ENCODE results near the gene TEAD4. TPM values are rescaled to one million over a fixed set of nuclear protein-coding genes. Genes with fewer than 3 reads are reported as not detected.

Gene TEAD4
- total RNA-seq, 2 donors from 2014 or later: 35.7 to 82.5 TPM

DNA sequence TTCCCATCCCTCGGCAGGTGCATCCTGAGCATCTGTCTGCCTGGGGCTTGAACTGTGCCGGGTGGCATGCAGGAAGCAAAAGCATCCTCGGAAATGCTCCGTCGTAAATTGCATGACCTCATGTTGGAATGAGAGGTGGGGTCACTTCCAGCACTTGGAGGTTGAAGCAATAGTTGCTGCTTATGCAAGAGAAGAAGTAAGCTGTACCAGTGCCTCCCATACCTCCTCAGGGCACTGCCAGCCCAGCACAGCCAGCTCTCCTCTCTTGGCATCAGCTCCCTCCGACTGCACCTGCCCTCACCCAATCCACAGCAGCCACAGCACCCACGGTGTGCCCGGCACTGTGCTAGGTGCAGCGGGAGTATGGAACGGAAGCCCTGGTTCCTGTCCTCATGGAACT is 11.5 kb downstream of the TEAD4 start:
- Histone ChIP-seq H3K9me3 (ENCODE audit: control insufficient read depth, low read length) (no peaks in the 10 kb centered on the region), H3K4me3 (ENCODE audit: low read length) (no peak overlapping the region), H3K9ac (ENCODE audit: extremely low read depth, low read length, poor library complexity, severe bottlenecking) (no peak overlapping the region), H3K27me3 (ENCODE audit: control insufficient read depth, insufficient read depth, low read length, poor library complexity, severe bottlenecking) (no peaks in the 10 kb centered on the region), H3K4me1 (ENCODE audit: control insufficient read depth, insufficient read depth, low read length) (no peaks in the 10 kb centered on the region), H3K27ac (ENCODE audit: low read depth, low read length) (no peak overlapping the region), H3K36me3 (ENCODE audit: control insufficient read depth, insufficient read depth, low read length) (peaks cover 23% of the 10 kb centered on the region)
- TF ChIP-seq, protein P1, sequence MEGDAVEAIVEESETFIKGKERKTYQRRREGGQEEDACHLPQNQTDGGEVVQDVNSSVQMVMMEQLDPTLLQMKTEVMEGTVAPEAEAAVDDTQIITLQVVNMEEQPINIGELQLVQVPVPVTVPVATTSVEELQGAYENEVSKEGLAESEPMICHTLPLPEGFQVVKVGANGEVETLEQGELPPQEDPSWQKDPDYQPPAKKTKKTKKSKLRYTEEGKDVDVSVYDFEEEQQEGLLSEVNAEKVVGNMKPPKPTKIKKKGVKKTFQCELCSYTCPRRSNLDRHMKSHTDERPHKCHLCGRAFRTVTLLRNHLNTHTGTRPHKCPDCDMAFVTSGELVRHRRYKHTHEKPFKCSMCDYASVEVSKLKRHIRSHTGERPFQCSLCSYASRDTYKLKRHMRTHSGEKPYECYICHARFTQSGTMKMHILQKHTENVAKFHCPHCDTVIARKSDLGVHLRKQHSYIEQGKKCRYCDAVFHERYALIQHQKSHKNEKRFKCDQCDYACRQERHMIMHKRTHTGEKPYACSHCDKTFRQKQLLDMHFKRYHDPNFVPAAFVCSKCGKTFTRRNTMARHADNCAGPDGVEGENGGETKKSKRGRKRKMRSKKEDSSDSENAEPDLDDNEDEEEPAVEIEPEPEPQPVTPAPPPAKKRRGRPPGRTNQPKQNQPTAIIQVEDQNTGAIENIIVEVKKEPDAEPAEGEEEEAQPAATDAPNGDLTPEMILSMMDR (conservative IDR thresholded peaks at IDR 0.05): no peak
- Mint-ChIP-seq H3K9me3 (no peaks in the 10 kb centered on the region), H3K4me1 (peaks cover 6% of the 10 kb centered on the region), H3K4me3 (no peak overlapping the region), H3K36me3 (ENCODE audit: low read depth) (peaks cover 48% of the 10 kb centered on the region), H3K27ac (peak overlapping the region; percentile 10), H3K27me3 (ENCODE audit: insufficient read depth) (no peaks in the 10 kb centered on the region)
- WGBS, 2 experiments (ENCODE audit: insufficient coverage in 1 of 2, insufficient read length in 1 of 2): 95 to 100% methylated on average over 1 to 10 of the region's 10 CpGs
- no peak for DNase-seq

DNA sequence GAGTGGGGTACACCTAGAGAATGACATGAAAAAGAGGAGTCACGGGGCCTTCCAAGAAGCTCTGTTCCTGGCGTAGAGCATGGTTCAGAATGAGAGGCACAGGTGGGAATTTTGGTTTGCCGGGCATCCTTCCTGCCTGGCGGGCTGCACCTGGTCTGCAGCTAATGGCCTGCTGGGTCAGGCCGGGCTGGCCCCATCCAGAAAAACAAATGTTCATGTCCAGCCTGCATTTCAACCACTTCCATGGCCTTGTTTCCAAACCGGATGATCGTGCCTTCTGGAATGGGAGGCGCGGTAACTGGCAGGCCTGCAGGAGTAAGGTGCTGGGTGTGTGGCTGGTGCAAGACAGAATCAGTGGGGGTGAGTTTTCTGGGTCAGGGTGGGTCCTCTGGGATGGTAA is 14.4 kb downstream of the TEAD4 start:
- no peaks in the 10 kb centered on the region for H3K27me3 Mint-ChIP-seq (ENCODE audit: insufficient read depth)
- WGBS, 2 experiments (ENCODE audit: insufficient coverage in 1 of 2, insufficient read length in 1 of 2): 94 to 96% methylated on average over 2 to 9 of the region's 9 CpGs
- Histone ChIP-seq H3K27ac (ENCODE audit: low read depth, low read length) (no peak overlapping the region), H3K27me3 (ENCODE audit: control insufficient read depth, insufficient read depth, low read length, poor library complexity, severe bottlenecking) (no peaks in the 10 kb centered on the region), H3K4me3 (ENCODE audit: low read length) (no peak overlapping the region), H3K9me3 (ENCODE audit: control insufficient read depth, low read length) (no peaks in the 10 kb centered on the region), H3K4me1 (ENCODE audit: control insufficient read depth, insufficient read depth, low read length) (no peaks in the 10 kb centered on the region), H3K9ac (ENCODE audit: extremely low read depth, low read length, poor library complexity, severe bottlenecking) (no peak overlapping the region), H3K36me3 (ENCODE audit: control insufficient read depth, insufficient read depth, low read length) (peaks cover 12% of the 10 kb centered on the region)
- peaks cover 44% of the 10 kb centered on the region for H3K36me3 Mint-ChIP-seq (ENCODE audit: low read depth)
- no peak overlapping the region for H3K4me3 Mint-ChIP-seq
- TF ChIP-seq, protein P1 (conservative IDR thresholded peaks at IDR 0.05): no peak
- DNase-seq: no peak
- no peak overlapping the region for H3K27ac Mint-ChIP-seq
- no peaks in the 10 kb centered on the region for H3K9me3 Mint-ChIP-seq
- H3K4me1 Mint-ChIP-seq: peaks cover 28% of the 10 kb centered on the region

DNA sequence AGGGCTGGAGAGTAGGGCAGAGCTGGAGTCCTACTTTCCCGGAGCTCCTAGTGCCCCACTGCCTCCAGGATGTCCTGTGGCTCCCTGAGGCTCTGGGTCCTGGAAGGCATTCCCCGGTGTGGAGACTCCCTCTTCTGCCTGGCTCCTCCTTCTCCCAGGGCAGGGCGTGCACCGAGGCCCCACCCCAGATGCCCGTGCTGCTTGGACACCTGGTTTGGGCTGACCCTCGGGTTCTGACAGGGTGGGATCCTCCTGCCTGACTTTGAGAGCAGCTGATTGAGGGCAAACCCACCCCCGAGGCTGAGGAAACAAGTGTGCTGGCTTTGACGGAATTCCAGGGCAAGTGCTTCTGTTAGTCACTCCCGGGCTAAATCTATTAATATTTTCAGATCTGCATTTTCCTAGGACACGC is 15.4 kb downstream of the TEAD4 start:
- DNase-seq: peak; percentile 71
- no peaks in the 10 kb centered on the region for H3K27me3 Mint-ChIP-seq (ENCODE audit: insufficient read depth)
- H3K36me3 ChIP-seq (ENCODE audit: control insufficient read depth, insufficient read depth, low read length): peaks cover 11% of the 10 kb centered on the region
- H3K27ac ChIP-seq (ENCODE audit: low read depth, low read length): no peak overlapping the region
- no peak overlapping the region for H3K9ac ChIP-seq (ENCODE audit: extremely low read depth, low read length, poor library complexity, severe bottlenecking)
- peaks cover 28% of the 10 kb centered on the region for H3K4me1 Mint-ChIP-seq
- H3K4me3 ChIP-seq (ENCODE audit: low read length): no peak overlapping the region
- H3K27ac Mint-ChIP-seq: no peak overlapping the region
- H3K27me3 ChIP-seq (ENCODE audit: control insufficient read depth, insufficient read depth, low read length, poor library complexity, severe bottlenecking): no peaks in the 10 kb centered on the region
- peaks cover 43% of the 10 kb centered on the region for H3K36me3 Mint-ChIP-seq (ENCODE audit: low read depth)
- no peaks in the 10 kb centered on the region for H3K9me3 Mint-ChIP-seq
- H3K4me3 Mint-ChIP-seq: no peak overlapping the region
- 73 to 80% methylated on average over 6 to 10 of the region's 10 CpGs for WGBS, 2 experiments (ENCODE audit: insufficient coverage in 1 of 2, insufficient read length in 1 of 2)
- TF ChIP-seq, protein P1 (conservative IDR thresholded peaks at IDR 0.05): no peak
- no peaks in the 10 kb centered on the region for H3K4me1 ChIP-seq (ENCODE audit: control insufficient read depth, insufficient read depth, low read length)
- H3K9me3 ChIP-seq (ENCODE audit: control insufficient read depth, low read length): no peaks in the 10 kb centered on the region
